Uterus (tissue), 4 donors: Measurements from ENCODE around the gene PRRC2B. TPM values are rescaled to one million over a fixed set of nuclear protein-coding genes. Genes with fewer than 3 reads are reported as not detected.

ENCODE experiments used
- DNase-seq, 2 donors: peaks; one replicate each; pipeline ENCODE4 v3.0.0-alpha.2; 2019 to 2020
- H3K27ac ChIP-seq, 2 donors: fragments of 200-600 bp; sonication (generic); 1 replicate in 1 of 2; 2 replicates in 1 of 2; pipeline ENCODE4 v1.5.1; 2016 to 2018
- H3K27me3 ChIP-seq, 2 donors: fragments of 200-600 bp; sonication (generic); one replicate each; pipeline ENCODE4 v1.5.1; 2018 to 2019; ENCODE audit warnings: control low read depth in 1 of 2
- H3K36me3 ChIP-seq, 2 donors: fragments of 200-600 bp; sonication (generic); one replicate each; pipeline ENCODE4 v1.5.1; 2019; ENCODE audit warnings: control low read depth in 1 of 2
- H3K4me1 ChIP-seq, 2 donors: fragments of 200-600 bp; sonication (generic); one replicate each; pipeline ENCODE4 v1.5.1; 2018 to 2019; ENCODE audit warnings: control low read depth in 1 of 2
- H3K4me3 ChIP-seq, 2 donors: fragments of 200-600 bp; sonication (generic); 1 replicate in 1 of 2; 2 replicates in 1 of 2; pipeline ENCODE4 v1.5.1; 2018 to 2019; ENCODE audit warnings: mild to moderate bottlenecking in 1 of 2
- H3K9me3 ChIP-seq, 2 donors: fragments of 200-600 bp; sonication (generic); one replicate each; pipeline ENCODE4 v1.5.1; 2019; ENCODE audit warnings: control low read depth in 1 of 2
- CTCF ChIP-seq, 4 experiments: fragments of 200-600 bp in 2 of 4; fragments of 450-650 bp in 2 of 4; sonication (generic) in 2 of 4; IDR thresholded peaks; one replicate each; pipeline ENCODE4 v1.5.1; 2016 to 2019; ENCODE audit warnings: antibody characterized with exemption in 4 of 4, mild to moderate bottlenecking in 2 of 4, moderate library complexity in 1 of 4
- POLR2A ChIP-seq, 2 donors: fragments of 450-650 bp; IDR thresholded peaks; one replicate each; pipeline ENCODE4 v1.6.1; 2016; ENCODE audit warnings: antibody characterized with exemption in 2 of 2, mild to moderate bottlenecking in 1 of 2, moderate library complexity in 1 of 2
- intact Hi-C: fragments of 100-400 bp; cut with DNase I; formaldehyde crosslinking; loops from one replicate; pipeline ENCODE4 v1.15.1; 2023; ENCODE audit warnings: low total_unique reads
- total RNA-seq, 4 donors: library from RNA; depleted of rRNA in 3 of 4; stranded (reverse); fragments of >200 nt in 3 of 4; gene quantifications; one replicate each; pipeline versions ENCODE4 v1.1.0 to v1.2.4, GENCODE V29; 2014 to 2023
- donor health status: DM: yes; HTN: yes; CAD: no.

The PRRC2B gene
- total RNA-seq, 4 donors from 2014 or later, result 81.5 to 297 (median 133) TPM

GRCh38 chr9:131464354-131465000 lies 70.6 kb downstream of the PRRC2B start:
- Histone ChIP-seq H3K36me3 (no peaks in the 10 kb centered on the region), H3K9me3 (no peaks in the 10 kb centered on the region), H3K27ac (no peak overlapping the region), H3K4me3 (no peak overlapping the region), H3K27me3 (no peaks in the 10 kb centered on the region), H3K4me1 (no peaks in the 10 kb centered on the region)
- DNase-seq, result no peak
- TF ChIP-seq CTCF (IDR thresholded peaks at IDR 0.05) (no peak), POLR2A (IDR thresholded peaks at IDR 0.05) (no peak)
- intact Hi-C loops, result no loop called here

- no peak overlapping the region for H3K27ac ChIP-seq
- no peaks in the 10 kb centered on the region for H3K9me3 ChIP-seq
- no peak for DNase-seq
- H3K4me3 ChIP-seq, result no peak overlapping the region
- no peaks in the 10 kb centered on the region for H3K4me1 ChIP-seq
- no peaks in the 10 kb centered on the region for H3K27me3 ChIP-seq
- no peaks in the 10 kb centered on the region for H3K36me3 ChIP-seq
- TF ChIP-seq POLR2A (IDR thresholded peaks at IDR 0.05) (no peak), CTCF (IDR thresholded peaks at IDR 0.05) (no peak)
- intact Hi-C loops, result no loop called here
Measured at GRCh38 chr9:131465401-131465800, 71.5 kb downstream of the PRRC2B start.

- H3K27ac ChIP-seq, result no peak overlapping the region
- H3K4me3 ChIP-seq, result no peak overlapping the region
- intact Hi-C loops, result no loop called here
- no peak for DNase-seq
- H3K9me3 ChIP-seq, result no peaks in the 10 kb centered on the region
- no peak for TF ChIP-seq POLR2A (IDR thresholded peaks at IDR 0.05)
- no peak for TF ChIP-seq CTCF (IDR thresholded peaks at IDR 0.05)
- no peaks in the 10 kb centered on the region for H3K27me3 ChIP-seq
- no peaks in the 10 kb centered on the region for H3K4me1 ChIP-seq
- H3K36me3 ChIP-seq, result no peaks in the 10 kb centered on the region
Measured at GRCh38 chr9:131467214-131467935, 73.5 kb downstream of the PRRC2B start.

GRCh38 chr9:131468031-131468430 lies 74.1 kb downstream of the PRRC2B start:
- no peak for DNase-seq
- Histone ChIP-seq H3K36me3 (no peaks in the 10 kb centered on the region), H3K4me1 (no peaks in the 10 kb centered on the region), H3K27me3 (no peaks in the 10 kb centered on the region), H3K4me3 (no peak overlapping the region), H3K27ac (no peak overlapping the region), H3K9me3 (no peaks in the 10 kb centered on the region)
- intact Hi-C loops, result no loop called here
- TF ChIP-seq CTCF (IDR thresholded peaks at IDR 0.05) (no peak), POLR2A (IDR thresholded peaks at IDR 0.05) (no peak)

GRCh38 chr9:131469356-131469755 lies 75.5 kb downstream of the PRRC2B start:
- Histone ChIP-seq H3K36me3 (no peaks in the 10 kb centered on the region), H3K27me3 (no peaks in the 10 kb centered on the region), H3K9me3 (no peaks in the 10 kb centered on the region), H3K27ac (no peak overlapping the region), H3K4me3 (no peak overlapping the region), H3K4me1 (no peaks in the 10 kb centered on the region)
- no peak for DNase-seq
- no peak for TF ChIP-seq CTCF (IDR thresholded peaks at IDR 0.05)
- no peak for TF ChIP-seq POLR2A (IDR thresholded peaks at IDR 0.05)
- intact Hi-C loops, result no loop called here
